ENCODE data around the gene MATCAP1.

The MATCAP1 gene

DNA sequence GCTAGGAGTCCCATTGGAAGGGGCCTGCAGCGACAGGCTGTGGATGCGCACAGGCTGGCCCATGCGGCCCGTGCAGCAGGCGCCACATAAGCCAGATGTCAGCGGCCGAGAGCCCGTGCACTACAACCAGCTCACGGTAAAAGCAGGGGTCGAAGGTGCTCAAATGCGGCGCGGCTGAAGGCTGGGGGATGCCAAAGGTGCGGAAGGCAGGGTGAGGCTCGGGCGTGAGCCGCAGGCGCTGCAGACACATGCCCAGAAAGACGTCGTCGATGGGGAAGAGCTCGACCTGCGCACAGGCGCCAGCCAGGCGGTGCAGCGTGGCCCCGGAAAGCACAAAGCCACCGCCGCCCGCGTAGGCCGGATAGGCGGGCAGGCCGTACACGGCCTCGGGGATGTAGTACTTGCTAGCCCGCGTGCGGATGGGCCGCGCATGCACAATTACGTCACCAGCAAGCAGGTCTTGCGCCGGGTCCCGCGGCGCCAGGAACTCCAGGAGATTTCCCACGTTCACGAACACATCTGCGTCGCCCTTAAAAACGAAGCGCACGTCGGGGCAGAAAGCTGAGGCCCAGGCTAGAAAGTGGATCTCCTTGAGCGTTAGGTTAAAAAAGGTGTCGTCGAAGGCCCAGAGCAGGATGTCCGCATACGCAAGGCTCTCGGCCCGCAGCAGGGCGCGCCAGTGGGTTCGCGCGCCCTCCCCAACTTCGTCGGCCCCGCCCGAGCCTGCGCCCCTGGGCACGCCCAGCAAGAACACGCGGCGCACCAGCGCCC, 34.3 kb downstream of the MATCAP1 start:
- H3K4me3 ChIP-seq (ENCODE audit: low read depth, low read length), result no peak overlapping the region
- DNase-seq (ENCODE audit: low read depth), result no peak
- TF ChIP-seq, protein P1, sequence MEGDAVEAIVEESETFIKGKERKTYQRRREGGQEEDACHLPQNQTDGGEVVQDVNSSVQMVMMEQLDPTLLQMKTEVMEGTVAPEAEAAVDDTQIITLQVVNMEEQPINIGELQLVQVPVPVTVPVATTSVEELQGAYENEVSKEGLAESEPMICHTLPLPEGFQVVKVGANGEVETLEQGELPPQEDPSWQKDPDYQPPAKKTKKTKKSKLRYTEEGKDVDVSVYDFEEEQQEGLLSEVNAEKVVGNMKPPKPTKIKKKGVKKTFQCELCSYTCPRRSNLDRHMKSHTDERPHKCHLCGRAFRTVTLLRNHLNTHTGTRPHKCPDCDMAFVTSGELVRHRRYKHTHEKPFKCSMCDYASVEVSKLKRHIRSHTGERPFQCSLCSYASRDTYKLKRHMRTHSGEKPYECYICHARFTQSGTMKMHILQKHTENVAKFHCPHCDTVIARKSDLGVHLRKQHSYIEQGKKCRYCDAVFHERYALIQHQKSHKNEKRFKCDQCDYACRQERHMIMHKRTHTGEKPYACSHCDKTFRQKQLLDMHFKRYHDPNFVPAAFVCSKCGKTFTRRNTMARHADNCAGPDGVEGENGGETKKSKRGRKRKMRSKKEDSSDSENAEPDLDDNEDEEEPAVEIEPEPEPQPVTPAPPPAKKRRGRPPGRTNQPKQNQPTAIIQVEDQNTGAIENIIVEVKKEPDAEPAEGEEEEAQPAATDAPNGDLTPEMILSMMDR (IDR thresholded peaks at IDR 0.05; ENCODE audit: insufficient read depth, low read depth, low read length, missing control alignments), result no peak

DNA sequence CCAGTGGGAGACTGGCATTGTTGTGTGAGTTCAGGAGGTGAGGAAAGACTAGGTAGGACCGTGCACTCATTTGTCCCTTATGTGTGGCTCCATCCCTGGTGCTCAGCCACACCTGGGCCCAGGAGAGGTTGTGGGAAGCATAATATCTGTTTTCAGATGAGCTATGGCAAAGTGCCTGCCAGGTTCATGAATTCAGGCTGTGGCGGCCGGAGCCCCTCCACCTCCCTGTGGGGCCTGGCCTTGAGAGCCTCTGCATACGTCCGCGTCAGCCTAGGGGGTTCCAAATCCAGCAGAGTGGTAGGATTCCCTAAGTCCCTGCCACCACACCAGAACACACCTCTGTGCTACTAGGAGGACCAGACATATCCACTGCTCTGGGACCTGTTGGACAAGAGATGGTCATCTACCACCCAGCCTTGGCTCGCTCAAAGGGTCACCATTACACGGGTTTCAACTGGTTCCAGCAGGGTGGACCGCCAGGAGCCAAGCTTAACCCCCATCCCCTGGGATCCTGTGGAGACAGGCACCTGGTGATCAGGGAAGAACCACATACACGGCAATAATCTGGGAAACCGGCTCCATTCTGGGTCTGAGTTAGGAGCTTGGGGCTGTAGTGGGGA, 35.0 kb downstream of the MATCAP1 start:
- TF ChIP-seq, protein P1 (IDR thresholded peaks at IDR 0.05; ENCODE audit: insufficient read depth, low read depth, low read length, missing control alignments), result no peak
- no peak overlapping the region for H3K4me3 ChIP-seq (ENCODE audit: low read depth, low read length)
- no peak for DNase-seq (ENCODE audit: low read depth)

DNA sequence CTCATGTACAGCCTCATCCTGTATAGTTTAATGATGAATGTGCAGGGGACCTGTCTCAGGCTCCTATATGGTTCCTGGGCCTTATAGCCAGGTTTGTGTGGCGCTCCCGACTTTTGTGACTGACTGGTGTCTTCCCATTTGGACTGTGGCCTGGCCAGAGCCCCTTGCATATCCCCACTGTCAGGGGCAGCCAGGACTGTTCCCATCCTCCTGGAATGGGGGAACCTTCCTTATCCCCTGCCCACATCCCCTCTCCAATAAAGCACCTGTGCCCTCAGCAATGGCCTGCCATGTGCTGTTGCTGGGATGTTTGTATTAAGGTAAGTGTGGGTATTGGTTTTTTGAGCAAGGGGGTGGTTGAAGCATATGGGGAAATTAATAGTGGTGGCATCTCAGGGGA, 35.5 kb downstream of the MATCAP1 start:
- TF ChIP-seq, protein P1 (IDR thresholded peaks at IDR 0.05; ENCODE audit: insufficient read depth, low read depth, low read length, missing control alignments), result no peak

DNA sequence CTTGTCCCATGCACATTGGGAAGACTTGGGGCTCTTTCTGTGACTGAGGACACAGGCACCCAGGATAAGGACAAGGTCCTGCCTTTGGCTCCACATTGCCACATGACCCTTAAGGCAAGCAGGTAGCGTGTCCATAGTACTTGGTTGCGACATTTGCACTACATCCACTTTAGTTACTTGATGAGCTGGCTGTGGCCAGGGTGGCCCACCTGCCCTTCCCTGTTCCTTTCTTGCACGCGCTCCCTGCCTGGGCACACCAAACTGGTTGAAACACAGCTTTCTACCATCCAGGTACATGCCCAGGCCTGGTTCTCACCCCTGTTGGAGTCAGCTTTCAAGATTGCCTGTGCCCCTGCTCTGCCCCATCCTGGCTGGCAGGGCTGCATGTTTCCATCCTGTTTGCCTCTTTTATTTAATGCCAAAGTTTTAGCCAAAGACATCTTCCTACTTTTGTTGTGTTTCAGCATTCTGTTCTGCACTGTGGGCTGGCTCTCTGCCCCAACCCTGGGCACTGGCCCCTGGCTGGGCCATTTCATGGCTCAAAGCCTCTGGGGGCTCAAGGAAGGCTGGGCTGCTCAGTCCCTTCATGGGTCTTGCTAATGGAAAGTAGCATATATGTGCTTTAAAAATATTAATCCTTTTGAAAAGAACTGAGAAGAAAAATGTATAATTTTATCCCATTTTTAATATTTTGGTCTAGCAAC, 36.2 kb downstream of the MATCAP1 start:
- no peak for DNase-seq (ENCODE audit: low read depth)
- H3K4me3 ChIP-seq (ENCODE audit: low read depth, low read length), result no peak overlapping the region
- TF ChIP-seq, protein P1 (IDR thresholded peaks at IDR 0.05; ENCODE audit: insufficient read depth, low read depth, low read length, missing control alignments), result no peak

More for the DNA sequence above, 35.5 kb downstream of the MATCAP1 start:
- no peak for DNase-seq (ENCODE audit: low read depth)
- no peak overlapping the region for H3K4me3 ChIP-seq (ENCODE audit: low read depth, low read length)

DNA sequence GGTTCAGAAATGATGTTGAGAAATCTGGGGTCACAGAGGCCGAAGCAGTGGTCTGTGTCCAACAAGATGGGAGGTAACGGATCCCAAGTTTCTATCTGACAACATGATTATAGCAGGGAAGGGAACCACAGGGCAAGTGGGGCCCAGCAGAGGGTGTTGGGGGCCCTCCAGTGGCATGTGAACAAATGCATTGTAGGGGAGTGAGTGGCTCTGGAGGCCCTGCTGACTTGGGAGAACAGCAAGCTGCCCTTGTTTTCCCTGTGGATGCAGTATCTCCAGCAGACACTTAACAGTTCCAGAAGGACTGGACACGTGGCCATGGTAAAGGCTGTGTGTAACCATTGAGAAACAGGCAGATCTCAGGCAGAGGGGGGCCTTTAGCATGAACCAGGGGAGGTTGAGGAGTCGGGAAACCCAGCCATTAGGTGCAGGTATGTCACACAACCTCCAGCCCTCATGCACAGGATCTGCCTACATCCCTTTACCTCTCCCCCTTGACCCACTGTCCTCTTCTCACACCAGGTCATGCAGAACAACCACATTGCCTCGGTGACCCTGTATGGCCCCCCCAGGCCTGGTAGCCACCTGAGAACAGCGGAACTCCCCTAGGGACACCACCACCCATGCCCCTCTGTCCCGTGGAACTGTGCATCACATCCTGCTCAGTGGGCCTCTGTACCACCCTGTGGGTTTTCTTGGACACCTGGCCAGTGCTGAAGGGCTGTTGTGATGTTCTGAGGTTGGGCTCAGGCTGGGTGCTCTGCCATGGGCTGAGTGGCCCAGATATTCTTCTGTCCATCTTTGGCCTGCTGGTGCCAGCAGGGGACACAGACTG, 37.0 kb downstream of the MATCAP1 start:
- DNase-seq (ENCODE audit: low read depth), result no peak
- H3K4me3 ChIP-seq (ENCODE audit: low read depth, low read length), result no peak overlapping the region
- TF ChIP-seq, protein P1 (IDR thresholded peaks at IDR 0.05; ENCODE audit: insufficient read depth, low read depth, low read length, missing control alignments), result no peak

DNA sequence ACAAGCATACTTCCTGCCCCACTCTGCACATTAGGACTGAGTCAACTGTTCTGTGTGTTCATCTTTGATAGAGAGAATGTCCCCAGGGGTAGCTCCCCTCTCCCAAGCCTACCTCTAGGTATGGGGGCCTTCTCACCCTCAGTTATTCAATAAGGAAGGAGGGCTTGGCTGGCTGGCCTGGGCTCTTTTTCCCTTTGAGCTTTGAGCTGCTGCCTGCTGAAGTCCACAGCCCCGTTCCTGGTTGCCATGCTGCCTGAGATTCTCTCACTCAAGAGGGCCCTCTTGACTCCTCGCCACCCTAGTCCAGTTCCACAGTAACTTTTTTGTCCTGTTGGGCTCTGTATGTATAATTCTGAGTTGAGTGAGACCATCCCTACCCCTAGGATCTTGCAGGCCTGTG, 38.0 kb downstream of the MATCAP1 start:
- DNase-seq (ENCODE audit: low read depth), result no peak
- H3K4me3 ChIP-seq (ENCODE audit: low read depth, low read length), result no peak overlapping the region
- TF ChIP-seq, protein P1 (IDR thresholded peaks at IDR 0.05; ENCODE audit: insufficient read depth, low read depth, low read length, missing control alignments), result no peak
